HG02840 (cell line): ENCODE measurements around the gene USP38.
A peak's percentile ranks its signal among the peaks of the same experiment; 100 is the strongest.
"Not testable (repeated sequence)": the region's sequence is repeated elsewhere in the genome, so short reads cannot be mapped to it uniquely, and the experiment has no call there.

Experiments
- ATAC-seq: cut with Tn5 transposase; IDR thresholded peaks from one replicate; pipeline ENCODE4 v1.9.1; 2021; ENCODE audit warnings: mild to moderate bottlenecking, moderate library complexity, moderate number of reproducible peaks; ENCODE audit not compliant: unreplicated experiment, low FRiP score

The USP38 gene, protein sequence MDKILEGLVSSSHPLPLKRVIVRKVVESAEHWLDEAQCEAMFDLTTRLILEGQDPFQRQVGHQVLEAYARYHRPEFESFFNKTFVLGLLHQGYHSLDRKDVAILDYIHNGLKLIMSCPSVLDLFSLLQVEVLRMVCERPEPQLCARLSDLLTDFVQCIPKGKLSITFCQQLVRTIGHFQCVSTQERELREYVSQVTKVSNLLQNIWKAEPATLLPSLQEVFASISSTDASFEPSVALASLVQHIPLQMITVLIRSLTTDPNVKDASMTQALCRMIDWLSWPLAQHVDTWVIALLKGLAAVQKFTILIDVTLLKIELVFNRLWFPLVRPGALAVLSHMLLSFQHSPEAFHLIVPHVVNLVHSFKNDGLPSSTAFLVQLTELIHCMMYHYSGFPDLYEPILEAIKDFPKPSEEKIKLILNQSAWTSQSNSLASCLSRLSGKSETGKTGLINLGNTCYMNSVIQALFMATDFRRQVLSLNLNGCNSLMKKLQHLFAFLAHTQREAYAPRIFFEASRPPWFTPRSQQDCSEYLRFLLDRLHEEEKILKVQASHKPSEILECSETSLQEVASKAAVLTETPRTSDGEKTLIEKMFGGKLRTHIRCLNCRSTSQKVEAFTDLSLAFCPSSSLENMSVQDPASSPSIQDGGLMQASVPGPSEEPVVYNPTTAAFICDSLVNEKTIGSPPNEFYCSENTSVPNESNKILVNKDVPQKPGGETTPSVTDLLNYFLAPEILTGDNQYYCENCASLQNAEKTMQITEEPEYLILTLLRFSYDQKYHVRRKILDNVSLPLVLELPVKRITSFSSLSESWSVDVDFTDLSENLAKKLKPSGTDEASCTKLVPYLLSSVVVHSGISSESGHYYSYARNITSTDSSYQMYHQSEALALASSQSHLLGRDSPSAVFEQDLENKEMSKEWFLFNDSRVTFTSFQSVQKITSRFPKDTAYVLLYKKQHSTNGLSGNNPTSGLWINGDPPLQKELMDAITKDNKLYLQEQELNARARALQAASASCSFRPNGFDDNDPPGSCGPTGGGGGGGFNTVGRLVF

DNA sequence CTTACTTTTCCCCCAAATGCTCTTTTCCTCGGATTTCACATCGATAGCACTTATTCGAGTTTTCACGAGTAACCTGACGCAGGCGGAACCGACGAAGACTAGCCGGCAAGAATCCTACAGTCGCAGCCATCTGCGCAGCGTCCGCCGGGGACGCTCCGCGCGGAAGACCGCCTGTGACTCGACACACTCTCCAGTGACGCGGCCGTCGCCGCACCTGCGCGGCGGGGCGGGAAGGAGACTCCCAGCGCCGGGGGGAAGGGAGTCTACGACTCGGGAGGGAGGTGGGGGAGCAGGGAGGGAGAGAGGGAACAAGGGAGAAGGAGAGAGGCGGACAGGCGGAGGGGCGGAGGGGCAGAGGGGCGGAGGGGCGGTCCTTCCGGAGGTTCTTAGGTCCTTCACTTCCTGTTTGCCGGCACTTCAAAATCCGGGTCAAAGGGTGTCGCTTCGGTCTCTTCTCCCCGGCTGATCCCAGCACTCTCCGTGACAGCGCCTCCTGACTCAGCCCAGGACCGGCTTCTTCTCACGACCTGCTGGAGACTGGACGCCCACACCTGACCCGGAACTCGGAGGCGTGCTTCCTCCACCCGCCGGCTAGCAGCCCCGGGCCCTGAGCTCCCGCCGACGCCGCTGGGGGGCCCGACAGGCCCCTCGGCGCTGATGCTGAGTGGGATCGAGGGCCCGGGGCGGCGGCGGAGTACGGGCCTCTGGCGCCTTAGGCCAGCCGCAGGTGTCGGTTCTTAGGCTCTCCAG lies at the start of gene USP38:
USP38 (plus strand) TSS at position 415 of the 750 bp plus-strand sequence. CDS start 534 bp downstream, outside the sequence.
- peak; percentile 78 for ATAC-seq

DNA sequence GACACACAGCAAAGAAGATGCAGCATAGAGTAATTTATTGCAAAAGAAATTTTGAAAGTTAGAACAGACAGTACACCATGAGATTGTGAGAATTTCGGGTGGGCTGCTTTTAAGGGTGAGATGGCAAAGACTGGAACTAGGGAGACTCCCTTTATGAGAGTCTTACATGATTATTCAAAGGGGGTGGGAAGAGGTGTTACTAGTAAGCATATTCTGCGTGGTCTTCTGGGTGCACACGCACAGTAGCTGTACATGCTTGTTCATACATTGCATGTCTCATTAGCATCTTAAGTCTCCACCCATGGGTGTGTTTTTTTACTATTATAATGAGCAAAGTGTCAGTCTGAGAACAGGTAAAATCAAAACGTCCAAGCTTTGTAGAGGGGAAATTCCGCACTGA lies 49.4 kb upstream of the USP38 start:
- ATAC-seq, result no peak

DNA sequence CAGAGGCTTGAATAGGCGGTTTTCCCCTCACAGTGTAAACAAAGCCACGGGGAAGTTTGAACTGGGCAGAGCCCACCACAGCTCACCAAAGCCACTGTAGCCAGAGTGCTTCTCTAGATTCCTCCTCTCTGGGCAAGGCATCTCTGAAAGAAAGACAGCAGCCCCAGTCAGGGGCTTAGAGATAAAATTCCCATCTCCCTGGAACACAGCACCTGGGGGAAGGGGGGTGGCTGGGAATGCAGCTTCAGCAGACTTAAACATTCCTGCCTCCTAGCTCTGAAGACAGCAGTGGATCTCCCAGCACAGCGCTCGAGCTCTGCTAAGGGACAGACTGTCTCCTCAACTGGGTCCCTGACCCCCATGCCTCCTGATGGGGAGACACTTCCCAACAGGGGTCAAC lies 44.0 kb upstream of the USP38 start:
- no peak for ATAC-seq

DNA sequence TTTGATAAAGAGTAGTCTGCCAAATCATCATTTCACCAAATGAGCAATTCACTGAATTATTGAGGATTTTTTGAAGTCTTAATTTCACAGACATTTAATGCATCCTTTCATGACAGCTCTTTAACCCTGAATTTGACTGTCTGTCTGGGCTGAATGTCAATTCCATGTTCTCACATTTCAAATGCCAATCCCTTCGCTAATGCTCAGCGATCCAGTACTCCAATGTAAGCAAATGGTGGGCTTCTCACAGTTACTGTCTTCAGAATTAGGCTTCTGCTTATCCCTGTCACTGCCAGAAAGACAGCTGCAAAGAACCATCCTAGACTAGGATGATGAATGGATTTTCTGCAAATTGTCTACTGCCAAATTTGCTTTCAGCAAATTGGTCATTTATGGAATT lies 36.2 kb upstream of the USP38 start:
- ATAC-seq, result no peak

DNA sequence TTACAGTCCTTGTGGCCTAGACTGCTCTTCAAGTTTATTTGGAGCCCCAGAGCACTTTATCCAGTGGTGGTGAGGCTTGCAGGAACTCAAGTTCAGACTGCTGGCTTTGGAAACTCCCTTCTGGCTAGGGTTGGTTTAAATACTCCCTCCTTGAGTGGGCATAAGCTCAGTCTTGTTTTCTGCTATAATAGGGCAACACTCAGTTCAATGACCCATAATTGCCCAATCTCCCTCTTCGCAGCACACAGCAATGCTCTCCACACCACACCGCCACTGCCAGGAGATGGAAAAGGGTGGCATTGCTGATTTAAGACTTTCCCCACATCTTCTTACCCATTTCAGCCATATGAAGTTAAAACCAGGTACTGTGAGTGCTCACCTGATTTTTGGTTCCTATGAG lies 27.9 kb upstream of the USP38 start:
- ATAC-seq, result no peak

DNA sequence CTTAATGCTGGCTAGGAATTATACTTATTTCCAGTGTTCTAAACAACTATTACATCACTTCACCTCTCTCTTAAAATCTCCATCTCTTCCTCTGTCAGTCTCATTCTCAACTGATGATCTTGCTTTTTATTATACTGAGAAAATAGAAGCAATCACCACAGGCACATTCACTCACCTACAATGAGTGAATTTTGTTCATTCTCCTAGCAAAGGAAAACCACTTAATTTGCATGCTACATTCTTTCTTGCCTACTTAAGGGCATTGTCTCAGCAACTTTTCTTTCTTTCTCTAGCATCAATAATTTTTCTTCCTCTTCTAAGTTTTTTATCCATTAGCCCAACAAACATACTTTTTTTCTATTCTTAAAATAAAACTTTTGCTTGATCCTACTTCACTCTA lies 21.1 kb upstream of the USP38 start:
- ATAC-seq, result no peak

DNA sequence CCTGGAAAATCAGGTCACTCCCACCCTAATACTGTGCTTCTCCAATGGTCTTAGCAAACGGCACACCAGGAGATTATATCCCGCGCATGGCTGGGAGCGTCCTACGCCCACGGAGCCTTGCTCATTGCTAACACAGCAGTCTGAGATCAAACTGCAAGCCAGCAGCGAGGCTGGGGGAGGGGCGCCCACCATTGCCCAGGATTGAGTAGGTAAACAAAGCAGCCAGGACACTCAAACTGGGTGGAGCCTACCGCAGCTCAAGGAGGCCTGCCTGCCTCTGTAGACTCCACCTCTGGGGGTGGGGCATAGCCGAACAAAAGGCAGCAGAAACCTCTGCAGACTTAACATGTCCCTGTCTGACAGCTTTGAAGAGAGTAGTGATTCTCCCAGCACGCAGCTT lies 18.0 kb upstream of the USP38 start:
- not testable (repeated sequence) for ATAC-seq

DNA sequence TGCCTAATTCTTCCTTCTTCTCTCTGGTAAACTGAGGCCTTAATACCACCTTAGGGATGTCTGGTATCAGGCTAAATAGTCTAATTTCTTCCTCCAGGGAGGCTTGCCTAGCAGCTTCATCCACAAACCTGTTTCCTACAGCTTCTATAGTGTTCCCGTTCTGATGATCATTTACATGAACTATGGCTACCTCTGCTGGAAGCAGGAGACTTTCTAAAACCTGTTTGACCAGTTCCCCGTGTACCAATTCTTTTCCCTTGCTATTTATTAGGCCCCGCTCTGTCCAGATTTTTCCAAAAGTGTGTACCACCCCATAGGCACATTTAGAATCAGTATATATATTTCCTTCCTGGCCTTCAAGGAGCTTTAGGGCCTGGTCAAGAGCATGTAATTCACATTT lies 5.8 kb upstream of the USP38 start:
- no peak for ATAC-seq

DNA sequence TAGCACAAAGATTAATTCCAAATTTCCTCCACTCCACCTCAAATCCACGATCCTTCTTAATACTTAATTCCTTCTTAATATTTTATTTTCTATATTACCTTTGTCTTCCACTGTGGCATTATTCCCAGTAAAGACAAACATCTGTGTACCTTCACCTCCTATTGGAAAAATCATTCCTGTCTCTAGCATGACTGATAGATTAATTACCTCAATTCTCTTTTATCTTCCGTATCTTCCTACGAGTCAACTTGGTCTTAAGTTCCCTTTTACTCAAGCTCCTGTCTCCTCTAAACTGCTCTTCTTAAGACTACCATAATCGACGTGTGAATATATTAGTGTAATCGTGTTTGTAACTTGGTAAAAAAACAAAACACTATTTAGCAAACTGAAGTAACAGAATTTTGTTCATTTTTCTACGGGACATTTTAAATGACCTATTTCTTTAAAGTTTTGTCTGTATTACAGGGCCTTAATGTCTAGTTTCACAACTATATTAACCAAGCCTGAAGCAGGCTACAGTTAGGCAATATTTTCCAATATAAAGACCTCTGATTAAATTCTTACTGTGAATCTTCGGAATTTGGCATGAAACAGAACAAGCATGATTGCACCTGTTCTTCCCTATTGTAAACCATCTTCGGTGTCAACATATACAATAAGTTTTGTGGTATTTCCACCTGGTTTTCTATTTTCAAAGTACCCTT lies 1.1 kb upstream of the USP38 start:
- no peak for ATAC-seq

DNA sequence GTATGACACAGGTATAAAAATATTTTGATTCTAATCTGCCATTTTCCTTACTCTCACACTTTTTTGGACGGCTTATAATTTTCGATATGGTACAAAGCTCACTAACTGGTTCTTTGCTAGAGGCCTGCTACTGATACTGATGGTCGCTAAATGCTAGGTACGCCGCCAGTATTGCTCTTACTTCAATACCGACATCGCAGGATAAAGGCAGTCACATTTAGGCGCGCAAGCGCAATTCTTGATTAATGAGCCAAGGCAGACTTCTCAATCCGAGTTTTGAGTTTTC lies 557 bp upstream of the USP38 start:
- ATAC-seq, result peak; percentile 19

DNA sequence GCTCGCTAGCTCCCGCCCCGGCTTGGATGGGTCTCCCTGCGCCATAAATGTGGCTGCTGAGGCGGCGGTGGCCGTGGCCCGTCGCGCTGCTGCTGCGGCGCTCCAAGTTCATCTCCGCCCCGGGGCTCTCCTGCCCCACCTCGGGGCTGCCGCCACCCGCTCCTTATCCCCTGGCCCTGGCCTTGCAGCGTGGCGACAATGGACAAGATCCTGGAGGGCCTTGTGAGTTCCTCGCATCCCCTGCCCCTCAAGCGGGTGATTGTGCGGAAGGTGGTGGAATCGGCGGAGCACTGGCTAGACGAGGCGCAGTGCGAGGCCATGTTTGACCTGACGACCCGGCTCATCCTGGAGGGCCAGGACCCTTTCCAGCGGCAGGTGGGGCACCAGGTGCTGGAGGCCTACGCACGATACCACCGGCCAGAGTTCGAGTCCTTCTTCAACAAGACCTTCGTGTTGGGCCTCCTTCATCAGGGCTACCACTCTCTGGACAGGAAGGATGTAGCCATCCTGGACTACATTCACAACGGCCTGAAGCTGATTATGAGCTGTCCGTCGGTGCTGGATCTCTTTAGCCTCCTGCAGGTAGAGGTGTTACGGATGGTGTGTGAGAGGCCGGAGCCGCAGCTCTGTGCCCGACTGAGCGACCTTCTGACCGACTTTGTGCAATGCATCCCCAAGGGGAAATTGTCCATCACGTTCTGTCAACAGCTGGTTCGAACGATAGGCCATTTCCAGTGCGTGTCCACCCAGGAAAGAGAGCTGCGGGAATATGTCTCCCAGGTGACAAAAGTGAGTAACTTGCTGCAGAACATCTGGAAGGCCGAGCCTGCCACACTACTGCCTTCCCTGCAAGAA lies 763 bp downstream of the USP38 start:
- ATAC-seq, result peak; percentile 31

DNA sequence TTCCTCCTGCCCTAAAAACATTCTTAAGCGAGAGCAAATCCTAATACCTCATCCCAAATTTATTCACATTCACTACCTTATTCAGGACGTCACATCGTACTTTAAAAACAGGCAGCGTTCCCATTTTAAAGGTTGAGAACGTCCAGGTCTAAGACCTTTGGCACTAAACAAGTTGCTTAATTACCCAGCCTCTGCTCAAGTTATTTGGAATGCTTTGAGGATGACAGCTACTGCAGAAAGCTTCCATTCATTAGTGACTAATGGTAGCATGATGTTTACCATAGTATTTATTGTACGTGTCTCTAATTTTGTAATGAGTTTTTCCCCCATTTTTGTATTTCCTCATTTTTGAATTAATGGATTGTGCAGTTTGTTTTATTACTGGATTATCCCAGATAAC lies 1.5 kb downstream of the USP38 start:
- no peak for ATAC-seq

DNA sequence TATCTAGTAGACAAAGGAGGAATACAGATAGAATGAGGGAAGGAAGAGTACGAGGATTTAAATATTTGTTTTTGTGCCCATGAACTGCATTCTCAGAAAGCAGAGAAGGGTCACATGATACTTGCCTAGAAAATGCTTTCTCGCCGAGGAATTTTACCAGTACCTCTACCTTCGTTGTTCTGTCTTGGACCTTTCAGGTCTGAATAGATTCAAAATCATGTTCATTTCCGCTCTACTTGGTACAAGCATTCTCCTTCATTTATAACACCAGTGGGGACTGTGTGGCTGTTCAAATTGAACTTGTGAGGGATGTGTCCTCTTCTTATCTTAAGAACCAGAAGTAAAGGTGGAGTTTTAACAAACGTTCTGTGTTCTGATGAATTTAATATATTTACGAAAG lies 1.9 kb downstream of the USP38 start:
- ATAC-seq, result no peak

DNA sequence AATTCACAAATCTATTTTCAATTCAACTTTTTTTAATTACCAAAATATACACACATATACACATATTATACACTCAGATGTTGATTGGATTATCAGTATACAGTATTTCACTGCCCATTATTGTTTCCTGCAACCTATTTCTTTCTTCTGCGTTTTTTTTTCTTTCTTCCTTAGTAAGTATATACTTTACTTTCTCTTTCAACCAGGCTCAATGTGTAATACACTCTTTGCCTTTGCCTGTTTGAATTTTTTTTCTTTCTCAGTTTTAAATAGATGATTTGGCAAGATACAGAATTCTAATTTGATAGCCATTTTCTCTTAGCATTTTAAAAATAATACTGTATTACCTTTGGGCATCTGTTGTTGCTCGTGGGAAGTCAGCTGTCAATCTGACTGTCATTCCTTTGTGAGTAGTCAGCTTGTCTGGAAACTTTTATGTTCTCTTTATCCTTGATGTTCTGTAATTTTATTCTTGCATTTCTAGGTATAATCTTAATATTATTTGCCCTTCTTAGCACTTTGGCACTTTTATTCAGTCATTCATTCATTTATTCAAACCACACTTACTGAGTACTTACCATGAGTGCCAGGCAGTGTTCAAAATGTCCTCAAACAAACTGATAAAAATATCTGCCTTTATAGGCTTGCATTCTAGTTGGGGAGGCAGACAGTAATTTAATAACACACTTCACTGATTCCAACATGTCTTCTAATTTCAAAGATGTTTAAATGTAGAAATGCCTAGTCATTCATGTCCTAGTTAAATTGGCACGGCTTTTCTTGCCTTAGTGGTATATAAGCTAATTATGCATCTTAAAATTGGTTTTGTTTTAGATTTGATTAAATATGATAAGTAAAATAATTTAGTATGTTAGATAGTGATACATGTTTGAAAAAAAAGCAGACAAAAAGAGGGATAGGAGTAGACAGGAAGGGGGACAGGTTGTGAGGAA lies 3.7 kb downstream of the USP38 start:
- ATAC-seq, result no peak

DNA sequence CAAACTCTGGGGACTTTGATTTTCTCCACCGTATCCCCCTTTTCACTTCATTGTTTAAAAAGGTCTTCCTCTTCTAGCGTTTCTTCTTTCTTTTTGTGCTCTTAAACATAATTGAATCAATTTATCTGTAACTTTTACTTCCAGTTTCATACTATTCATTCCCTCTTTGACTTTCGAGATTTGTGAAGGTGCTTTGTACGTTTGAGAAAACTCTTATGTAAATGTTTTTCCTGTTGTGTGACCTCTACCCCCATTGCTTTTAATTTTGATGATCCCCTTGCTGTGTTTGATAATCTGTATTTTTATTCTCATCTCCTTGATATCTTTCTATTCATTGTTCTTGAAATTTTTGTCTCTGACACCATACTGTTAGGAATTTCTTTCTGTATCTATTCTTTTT lies 4.8 kb downstream of the USP38 start:
- ATAC-seq, result no peak

DNA sequence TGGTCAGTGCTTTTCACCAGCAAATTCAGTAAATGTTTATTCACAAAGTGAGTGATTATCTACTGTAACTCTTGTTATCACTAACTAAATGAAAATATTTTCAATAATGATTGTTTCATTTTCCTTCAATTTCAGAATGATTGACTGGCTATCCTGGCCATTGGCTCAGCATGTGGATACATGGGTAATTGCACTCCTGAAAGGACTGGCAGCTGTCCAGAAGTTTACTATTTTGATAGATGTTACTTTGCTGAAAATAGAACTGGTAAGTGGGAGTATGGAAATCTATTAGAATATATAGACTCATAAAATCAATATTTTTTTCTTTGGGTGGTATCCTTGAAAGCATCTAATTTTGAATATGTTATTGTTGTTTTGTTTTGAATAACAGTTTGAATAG lies 10.9 kb downstream of the USP38 start:
- ATAC-seq, result no peak

DNA sequence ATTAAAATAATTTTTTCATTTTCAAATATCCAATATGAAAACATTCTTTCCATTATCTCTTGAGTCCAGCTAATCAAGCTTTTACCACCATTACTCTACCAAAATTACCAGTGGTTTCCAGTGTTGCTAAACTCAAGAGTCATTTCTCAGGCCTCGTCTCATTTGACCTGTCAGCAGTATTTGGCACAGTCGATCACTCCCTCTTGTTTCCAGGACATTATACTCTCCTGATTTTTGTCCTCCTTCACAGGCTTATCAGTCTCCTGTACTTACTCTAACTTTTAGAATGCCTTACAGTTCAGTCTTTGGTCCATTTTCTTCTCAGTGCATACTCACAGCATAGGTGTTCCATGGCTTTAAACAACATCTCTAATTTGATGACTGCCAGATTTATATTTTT lies 11.6 kb downstream of the USP38 start:
- no peak for ATAC-seq

DNA sequence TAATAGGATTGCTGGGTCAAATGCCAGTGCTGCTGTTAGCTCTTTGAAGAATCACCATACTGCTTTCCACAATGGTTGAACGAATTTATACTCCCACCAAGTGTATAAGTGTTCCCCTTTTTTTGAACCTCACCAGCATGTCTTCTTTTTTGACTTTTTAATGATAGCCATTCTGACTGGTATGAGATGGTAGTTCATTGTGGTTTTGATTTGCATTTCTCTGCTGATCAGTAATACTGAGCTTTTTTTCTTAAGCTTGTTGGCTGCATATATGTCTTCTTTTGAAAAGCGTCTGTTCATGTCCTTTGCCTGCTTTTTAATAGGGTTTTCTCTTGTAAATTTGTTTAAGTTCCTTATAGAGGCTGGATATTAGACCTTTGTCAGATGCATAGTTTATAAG lies 14.8 kb downstream of the USP38 start:
- ATAC-seq, result no peak
